A673 (cell line): ENCODE measurements around the gene GNG11.

Source experiments
- CTCF ChIP-seq: fragments of 300-800, 200-600 bp; sonication (generic); conservative IDR thresholded peaks from 2 replicates; pipeline ENCODE4 v1.5.1; 2017; ENCODE audit warnings: low read depth, mild to moderate bottlenecking, antibody characterized with exemption, low read length, moderate library complexity, mixed read lengths
- EZH2 ChIP-seq: fragments of 200-600 bp; sonication (generic); IDR thresholded peaks from 2 replicates; pipeline ENCODE4 v1.6.1; 2017; ENCODE audit warnings: borderline replicate concordance, low read depth, mild to moderate bottlenecking, mixed read lengths, antibody characterized with exemption, low read length; ENCODE audit not compliant: poor library complexity, severe bottlenecking

GRCh38 chr7:93890041-93890463 lies 31.5 kb upstream of the GNG11 start:
- TF ChIP-seq EZH2 (no peak), CTCF (no peak; the same call in 1 of the 2 replicates)
